Measurements from ENCODE around the gene MACROD2. TPM values are rescaled to one million over a fixed set of nuclear protein-coding genes. Genes with fewer than 3 reads are reported as not detected.

Gene MACROD2
- polyA plus RNA-seq, 2 of the 4 experiments (the other 2 are of a cell fraction), result 0.96 to 1.3 TPM

- TF ChIP-seq HES2 (IDR thresholded peaks at IDR 0.05) (no peak), HDAC2 (IDR thresholded peaks at IDR 0.05) (no peak), EP300 (IDR thresholded peaks at IDR 0.05) (no peak; a peak in 1 of 5 replicates), POLR2AphosphoS2 (conservative IDR thresholded peaks at IDR 0.05; ENCODE audit: low read length) (no peak), PBX3 (IDR thresholded peaks at IDR 0.05) (no peak), ZSCAN20 (CRISPR knock-in tag; IDR thresholded peaks at IDR 0.05) (no peak), NFE2L2 (conservative IDR thresholded peaks at IDR 0.05; ENCODE audit: low read length) (no peak), JUN (IDR thresholded peaks at IDR 0.05) (peak; percentile 17 to 26; a peak in 1 of 5 replicates), ATOH8 (CRISPR knock-in tag; IDR thresholded peaks at IDR 0.05; ENCODE audit: low read depth) (no peak), ZNF302 (CRISPR knock-in tag; IDR thresholded peaks at IDR 0.05) (no peak), ZFP36 (IDR thresholded peaks at IDR 0.05; ENCODE audit: borderline replicate concordance, partially characterized antibody) (no peak), SREBF2 (IDR thresholded peaks at IDR 0.05) (no peak), EHMT2 (IDR thresholded peaks at IDR 0.05; ENCODE audit: low read depth) (no peak)
Measured at GRCh38 chr20:14963262-14963663, 967.9 kb downstream of the MACROD2 start (continued).

GRCh38 chr20:14966203-14966602 is 970.9 kb downstream of the MACROD2 start:
- Histone ChIP-seq H3K4me2 (no peak overlapping the region), H3K4me3 (no peak overlapping the region), H3K4me1 (peaks cover 23% of the 10 kb centered on the region), H3K9me3 (no peaks in the 10 kb centered on the region), H3K27ac (peak overlapping the region in 1 of 2 experiments; percentile 1; a peak in 1 of 6 replicates)
- WGBS (ENCODE audit: missing lambda C conversion rate), result 83% methylated on average over 3 of the region's 3 CpGs
- ChIA-PET CTCF (no interaction called here), POLR2A (no interaction called here)
- ATAC-seq (no peak), DNase-seq (ENCODE audit: low read depth in 1 of 2, low spot score in 1 of 2) (no peak), FAIRE-seq (no peak)
- no peak for TF ChIP-seq RFX5 (IDR thresholded peaks at IDR 0.05)
- TF ChIP-seq RARB (CRISPR knock-in tag; IDR thresholded peaks at IDR 0.05), result no peak
- no peak for TF ChIP-seq EP300 (IDR thresholded peaks at IDR 0.05)
- TF ChIP-seq ELK1 (IDR thresholded peaks at IDR 0.05; ENCODE audit: low read depth, low read length), result no peak
- no peak for TF ChIP-seq HMGXB4 (CRISPR knock-in tag; IDR thresholded peaks at IDR 0.05; ENCODE audit: borderline replicate concordance)
- no peak for TF ChIP-seq CBX8 (IDR thresholded peaks at IDR 0.05)
- TF ChIP-seq FOSB (CRISPR knock-in tag; IDR thresholded peaks at IDR 0.05), result no peak
- no peak for TF ChIP-seq CTCF (IDR thresholded peaks at IDR 0.05)
- TF ChIP-seq KDM5A (IDR thresholded peaks at IDR 0.05), result no peak
- TF ChIP-seq RCOR1 (IDR thresholded peaks at IDR 0.05; ENCODE audit: low read depth, low read length), result no peak
- TF ChIP-seq REST (IDR thresholded peaks at IDR 0.05), result no peak
- no peak for TF ChIP-seq MAZ (IDR thresholded peaks at IDR 0.05; ENCODE audit: borderline replicate concordance, low read depth, low read length)
- no peak for TF ChIP-seq CEBPB (IDR thresholded peaks at IDR 0.05)
- TF ChIP-seq MAFK (IDR thresholded peaks at IDR 0.05; ENCODE audit: partially characterized antibody), result no peak
- no peak for TF ChIP-seq ZC3H11A (IDR thresholded peaks at IDR 0.05)
- no peak for TF ChIP-seq E2F6 (IDR thresholded peaks at IDR 0.05; ENCODE audit: borderline replicate concordance, low read depth)
- TF ChIP-seq EHMT2 (IDR thresholded peaks at IDR 0.05; ENCODE audit: low read depth), result no peak

All from A549 (cell line).